SK-N-SH treated with all-trans-retinoic acid at 6 μM for 48 hours (cell line): ENCODE data around the gene TMEM240.

Experiments
- ARNTL ChIP-seq: fragments of 450-650 bp; formaldehyde crosslinking; IDR thresholded peaks from 2 replicates; pipeline ENCODE4 v1.5.0; 2020; ENCODE audit warnings: low read depth, mild to moderate bottlenecking, moderate library complexity, borderline replicate concordance
- CSRNP3 ChIP-seq: fragments of 250-450 bp; sonication (Bioruptor Pico); IDR thresholded peaks from 2 replicates; pipeline ENCODE4 v1.5.1; 2021; ENCODE audit warnings: mild to moderate bottlenecking, moderate library complexity
- ESRRG ChIP-seq: fragments of 250-450 bp; sonication (Bioruptor Pico); IDR thresholded peaks from 2 replicates; pipeline ENCODE4 v1.6.1; 2021; ENCODE audit warnings: mild to moderate bottlenecking
- OSR1 ChIP-seq: fragments of 250-450 bp; sonication (Bioruptor Pico); IDR thresholded peaks from 2 replicates; pipeline ENCODE4 v1.8.0; 2022; ENCODE audit warnings: moderate library complexity, mild to moderate bottlenecking, inconsistent platforms
- PATZ1 ChIP-seq: fragments of 250-450 bp; sonication (Bioruptor Pico); IDR thresholded peaks from 2 replicates; pipeline ENCODE4 v1.8.0; 2020; ENCODE audit warnings: mild to moderate bottlenecking, moderate library complexity, borderline replicate concordance
- PPARA ChIP-seq: fragments of 250-450 bp; sonication (Bioruptor Pico); IDR thresholded peaks from 2 replicates; pipeline ENCODE4 v1.5.0; 2020; ENCODE audit warnings: mild to moderate bottlenecking, borderline replicate concordance
- RARB ChIP-seq: fragments of 250-450 bp; sonication (Bioruptor Pico); IDR thresholded peaks from 2 replicates; pipeline ENCODE4 v1.8.0; 2021; ENCODE audit warnings: mild to moderate bottlenecking, moderate library complexity
- TOX ChIP-seq: fragments of 250-450 bp; sonication (Bioruptor Pico); IDR thresholded peaks from 2 replicates; pipeline ENCODE4 v1.8.0; 2021; ENCODE audit warnings: mild to moderate bottlenecking, moderate library complexity, borderline replicate concordance
- TSHZ2 ChIP-seq: fragments of 250-450 bp; sonication (Bioruptor Pico); IDR thresholded peaks from 2 replicates; pipeline ENCODE4 v1.5.0; 2020; ENCODE audit warnings: mild to moderate bottlenecking, moderate library complexity
- ZNF8 ChIP-seq: fragments of 450-650 bp; formaldehyde crosslinking; IDR thresholded peaks from 2 replicates; pipeline ENCODE4 v1.5.0; 2020; ENCODE audit warnings: mild to moderate bottlenecking, moderate library complexity
- TF ChIP-seq, protein P1 (sequence below): fragments of 250-450 bp; sonication (Bioruptor Pico); IDR thresholded peaks from 2 replicates; pipeline ENCODE4 v1.5.1; 2020; ENCODE audit warnings: low read depth, mild to moderate bottlenecking, moderate library complexity

GRCh38 chr1:1510912-1511532 lies 29.4 kb downstream of the TMEM240 start:
- TF ChIP-seq TOX (CRISPR knock-in tag): no peak
- no peak for TF ChIP-seq RARB
- TF ChIP-seq PATZ1 (CRISPR knock-in tag): no peak
- TF ChIP-seq ZNF8 (CRISPR knock-in tag): no peak
- TF ChIP-seq, protein P1, sequence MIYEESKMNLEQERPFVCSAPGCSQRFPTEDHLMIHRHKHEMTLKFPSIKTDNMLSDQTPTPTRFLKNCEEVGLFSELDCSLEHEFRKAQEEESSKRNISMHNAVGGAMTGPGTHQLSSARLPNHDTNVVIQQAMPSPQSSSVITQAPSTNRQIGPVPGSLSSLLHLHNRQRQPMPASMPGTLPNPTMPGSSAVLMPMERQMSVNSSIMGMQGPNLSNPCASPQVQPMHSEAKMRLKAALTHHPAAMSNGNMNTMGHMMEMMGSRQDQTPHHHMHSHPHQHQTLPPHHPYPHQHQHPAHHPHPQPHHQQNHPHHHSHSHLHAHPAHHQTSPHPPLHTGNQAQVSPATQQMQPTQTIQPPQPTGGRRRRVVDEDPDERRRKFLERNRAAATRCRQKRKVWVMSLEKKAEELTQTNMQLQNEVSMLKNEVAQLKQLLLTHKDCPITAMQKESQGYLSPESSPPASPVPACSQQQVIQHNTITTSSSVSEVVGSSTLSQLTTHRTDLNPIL (CRISPR knock-in tag): no peak
- TF ChIP-seq PPARA (CRISPR knock-in tag): no peak
- no peak for TF ChIP-seq CSRNP3 (CRISPR knock-in tag)
- TF ChIP-seq OSR1: no peak
- TF ChIP-seq ARNTL (CRISPR knock-in tag): no peak
- TF ChIP-seq TSHZ2 (CRISPR knock-in tag): no peak
- TF ChIP-seq ESRRG: no peak
